ENCODE results near the gene GM2A.

DNA sequence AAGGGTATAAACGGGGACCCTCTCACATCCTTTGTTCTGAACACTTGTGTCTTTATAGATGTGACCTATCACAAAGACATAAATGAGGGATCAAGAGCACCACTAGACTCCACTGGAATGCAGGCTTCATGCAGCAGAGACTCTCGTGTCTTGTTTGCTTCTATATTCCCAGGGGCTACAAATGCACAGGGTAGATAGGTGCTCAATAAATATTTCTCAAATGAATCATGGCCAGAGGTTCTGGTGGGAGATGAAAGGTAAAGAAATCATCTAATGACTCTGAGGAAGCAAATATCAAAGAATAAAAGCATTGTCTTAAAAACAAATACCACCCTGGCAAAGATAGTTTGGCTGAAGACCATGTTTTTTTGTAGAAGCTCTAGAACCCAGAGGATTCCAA lies 44.0 kb downstream of the GM2A start:
- TF ChIP-seq, protein P1, sequence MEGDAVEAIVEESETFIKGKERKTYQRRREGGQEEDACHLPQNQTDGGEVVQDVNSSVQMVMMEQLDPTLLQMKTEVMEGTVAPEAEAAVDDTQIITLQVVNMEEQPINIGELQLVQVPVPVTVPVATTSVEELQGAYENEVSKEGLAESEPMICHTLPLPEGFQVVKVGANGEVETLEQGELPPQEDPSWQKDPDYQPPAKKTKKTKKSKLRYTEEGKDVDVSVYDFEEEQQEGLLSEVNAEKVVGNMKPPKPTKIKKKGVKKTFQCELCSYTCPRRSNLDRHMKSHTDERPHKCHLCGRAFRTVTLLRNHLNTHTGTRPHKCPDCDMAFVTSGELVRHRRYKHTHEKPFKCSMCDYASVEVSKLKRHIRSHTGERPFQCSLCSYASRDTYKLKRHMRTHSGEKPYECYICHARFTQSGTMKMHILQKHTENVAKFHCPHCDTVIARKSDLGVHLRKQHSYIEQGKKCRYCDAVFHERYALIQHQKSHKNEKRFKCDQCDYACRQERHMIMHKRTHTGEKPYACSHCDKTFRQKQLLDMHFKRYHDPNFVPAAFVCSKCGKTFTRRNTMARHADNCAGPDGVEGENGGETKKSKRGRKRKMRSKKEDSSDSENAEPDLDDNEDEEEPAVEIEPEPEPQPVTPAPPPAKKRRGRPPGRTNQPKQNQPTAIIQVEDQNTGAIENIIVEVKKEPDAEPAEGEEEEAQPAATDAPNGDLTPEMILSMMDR (IDR thresholded peaks at IDR 0.05), result no peak
- TF ChIP-seq POLR2AphosphoS5 (IDR thresholded peaks at IDR 0.05) (no peak), EP300 (IDR thresholded peaks at IDR 0.05) (no peak)
